Inferior parietal cortex (tissue), 1 donor: ENCODE measurements around the gene RALGAPA2.

Experiments used
- DNase-seq: peaks from one replicate; pipeline ENCODE4 v3.0.0-alpha.2; 2016; ENCODE audit errors: extremely low spot score

RALGAPA2 gene

DNA sequence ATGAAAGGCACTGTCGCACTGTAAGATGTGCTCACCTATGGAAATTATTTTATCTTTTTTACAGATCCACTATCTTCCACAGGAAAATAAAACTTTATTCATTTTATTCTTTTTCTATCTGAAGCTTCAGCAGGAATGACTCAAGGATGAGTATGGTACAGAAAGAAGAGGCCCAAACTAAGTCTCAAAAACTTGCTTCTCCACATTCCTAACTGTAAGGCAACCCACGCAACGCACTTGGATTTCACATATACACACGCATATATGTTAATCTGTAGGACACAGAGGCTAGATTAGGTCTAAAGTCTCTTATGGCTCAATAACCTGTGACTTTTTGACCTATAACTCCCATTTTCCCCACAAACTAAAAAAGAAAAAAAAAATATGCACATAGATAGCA is 81.9 kb downstream of the RALGAPA2 start:
- DNase-seq, result no peak

- DNase-seq, result no peak
Measured at GRCh38 chr20:20629556-20630188, 82.8 kb downstream of the RALGAPA2 start.

- no peak for DNase-seq
Measured at GRCh38 chr20:20628314-20628713, 84.1 kb downstream of the RALGAPA2 start.

DNA sequence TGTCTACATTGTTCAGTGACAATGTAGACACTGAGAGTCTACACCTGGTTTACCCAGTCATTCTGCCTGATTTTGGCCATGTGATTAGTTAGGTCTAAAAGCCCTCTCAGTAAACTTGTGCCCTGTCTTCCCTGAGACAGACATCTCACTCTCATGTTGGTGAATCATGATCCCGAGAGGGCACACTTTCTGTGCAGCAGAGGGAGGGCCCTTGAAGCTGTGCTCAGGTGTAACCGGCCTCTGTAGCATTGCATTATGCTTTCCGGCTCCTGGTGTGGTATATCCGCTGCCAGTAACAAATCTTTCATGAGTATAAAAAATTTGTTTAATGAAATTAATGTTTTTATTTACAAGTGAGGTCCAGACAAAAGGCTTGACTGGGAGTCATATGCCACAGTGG is 85.0 kb downstream of the RALGAPA2 start:
- DNase-seq, result no peak

- no peak for DNase-seq
Measured at GRCh38 chr20:20624914-20625313, 87.5 kb downstream of the RALGAPA2 start.

DNA sequence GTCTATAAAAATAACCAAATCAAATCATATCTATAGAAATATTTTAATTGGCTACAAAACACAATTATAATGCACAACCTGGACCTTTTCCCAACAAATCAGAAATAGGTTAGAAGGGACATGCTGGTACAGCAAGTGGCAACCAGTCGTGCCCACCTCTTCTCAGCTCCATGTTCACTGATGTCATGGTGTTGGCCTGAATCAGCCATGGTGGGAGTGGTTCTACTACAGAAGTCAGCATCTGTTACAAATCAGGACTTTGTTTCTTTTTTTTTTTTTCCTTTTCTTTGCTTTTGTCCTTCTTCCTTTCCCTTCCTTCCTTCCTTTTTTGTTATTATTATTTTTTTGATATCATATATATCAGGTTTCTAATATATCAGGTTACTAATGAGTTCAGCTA is 91.2 kb downstream of the RALGAPA2 start:
- no peak for DNase-seq

DNA sequence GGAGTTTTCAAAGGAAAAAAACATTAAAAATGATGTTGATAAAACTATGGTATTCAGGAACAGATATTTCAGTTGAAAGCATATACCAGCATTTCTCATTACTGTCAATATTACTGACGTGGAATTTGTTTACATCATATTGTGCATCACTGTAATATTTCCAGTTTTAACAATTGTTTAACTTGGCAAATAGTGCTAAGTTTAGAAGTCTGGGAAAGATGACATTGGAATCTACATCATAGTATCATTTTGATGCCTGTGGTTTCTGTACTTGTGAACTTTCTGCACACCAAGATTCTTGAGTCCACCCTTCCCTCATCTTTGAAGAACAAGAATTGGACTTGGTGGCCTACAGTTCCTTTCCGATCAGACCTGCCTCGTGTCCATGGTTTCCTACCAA is 98.1 kb downstream of the RALGAPA2 start:
- no peak for DNase-seq

DNA sequence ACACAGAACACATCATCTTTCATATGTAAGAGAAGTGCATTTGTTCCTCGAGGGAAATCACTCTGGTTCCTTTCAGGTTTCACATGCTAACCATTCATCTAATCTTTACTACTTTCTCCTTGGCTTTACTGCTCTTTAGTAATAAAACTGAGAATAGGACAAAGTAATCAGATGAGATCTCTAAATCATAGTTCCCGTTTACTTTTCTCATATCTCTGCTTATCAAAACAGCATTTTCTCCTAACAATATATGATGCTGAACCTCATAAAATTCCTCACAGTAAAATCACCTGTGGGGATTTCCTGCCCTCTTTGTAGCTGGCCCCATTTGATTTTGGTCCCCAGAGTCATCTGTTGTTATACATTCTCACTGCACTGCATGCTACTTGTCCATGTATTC is 100.2 kb downstream of the RALGAPA2 start:
- no peak for DNase-seq

GRCh38 chr20:20611167-20611566 is 101.3 kb downstream of the RALGAPA2 start:
- DNase-seq, result no peak

- no peak for DNase-seq
Measured at GRCh38 chr20:20609522-20609921, 102.9 kb downstream of the RALGAPA2 start.

DNA sequence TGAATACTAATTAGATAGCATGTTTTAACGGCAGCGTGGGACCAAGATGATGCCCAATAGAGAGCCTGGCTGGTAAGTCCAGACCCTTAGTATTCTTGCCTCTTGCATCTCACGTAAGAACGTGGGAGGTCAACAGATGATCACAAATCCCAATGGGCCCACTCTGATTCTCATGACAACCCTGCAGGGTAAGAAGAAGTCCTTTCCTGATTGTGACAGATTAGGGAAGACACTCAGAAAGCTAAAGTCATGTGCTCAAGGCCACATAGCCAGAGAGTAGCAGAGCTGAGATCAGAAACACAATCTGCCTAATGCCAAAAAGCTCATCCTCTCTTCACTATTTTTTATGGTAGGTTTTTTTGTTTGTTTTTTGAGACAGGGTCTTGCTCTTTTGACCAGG is 103.8 kb downstream of the RALGAPA2 start:
- DNase-seq, result no peak

- DNase-seq, result no peak
Measured at GRCh38 chr20:20608041-20608440, 104.4 kb downstream of the RALGAPA2 start.

- DNase-seq, result no peak
Measured at GRCh38 chr20:20606881-20607280, 105.6 kb downstream of the RALGAPA2 start.

GRCh38 chr20:20606050-20606449 is 106.4 kb downstream of the RALGAPA2 start:
- DNase-seq, result no peak

DNA sequence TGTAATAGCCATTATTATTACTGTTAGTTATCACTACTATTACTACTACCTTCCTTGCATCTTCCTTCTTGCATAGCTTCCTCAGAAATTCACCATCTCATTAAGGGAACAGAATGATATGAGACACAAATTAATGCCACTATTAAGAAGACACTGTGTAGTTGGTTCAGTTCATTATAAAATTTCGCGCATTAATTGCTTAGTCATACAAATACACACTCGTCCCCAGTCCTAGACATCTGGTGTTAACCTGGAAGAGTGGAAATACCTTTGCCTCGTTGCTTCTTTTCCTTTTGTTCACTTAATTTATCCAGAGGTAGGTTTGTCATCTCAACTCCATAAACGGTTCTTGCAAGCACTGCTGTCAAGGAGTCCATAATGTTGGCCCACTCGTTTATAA is 107.5 kb downstream of the RALGAPA2 start:
- no peak for DNase-seq

GRCh38 chr20:20604357-20604756 is 108.1 kb downstream of the RALGAPA2 start:
- no peak for DNase-seq

- DNase-seq, result no peak
Measured at GRCh38 chr20:20603339-20603990, 109.0 kb downstream of the RALGAPA2 start.

GRCh38 chr20:20597966-20598365 is 114.5 kb downstream of the RALGAPA2 start:
- DNase-seq, result no peak

DNA sequence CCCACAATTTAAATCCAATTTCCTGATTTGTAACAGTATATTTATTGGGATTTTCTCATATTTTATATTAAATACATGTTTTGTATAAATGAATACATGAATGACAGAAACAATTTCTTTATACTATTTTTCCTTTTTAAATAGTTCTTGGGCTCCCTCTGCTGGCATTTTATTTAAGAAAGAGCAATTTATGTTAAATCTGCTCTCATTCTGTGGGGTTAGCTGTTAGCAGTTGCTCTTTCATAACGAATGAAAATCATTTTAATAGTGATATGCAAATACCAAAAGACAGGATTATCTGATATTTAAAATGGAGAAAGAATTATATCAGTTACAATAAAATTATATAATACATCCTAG is 118.3 kb downstream of the RALGAPA2 start:
- DNase-seq, result peak; percentile 81

DNA sequence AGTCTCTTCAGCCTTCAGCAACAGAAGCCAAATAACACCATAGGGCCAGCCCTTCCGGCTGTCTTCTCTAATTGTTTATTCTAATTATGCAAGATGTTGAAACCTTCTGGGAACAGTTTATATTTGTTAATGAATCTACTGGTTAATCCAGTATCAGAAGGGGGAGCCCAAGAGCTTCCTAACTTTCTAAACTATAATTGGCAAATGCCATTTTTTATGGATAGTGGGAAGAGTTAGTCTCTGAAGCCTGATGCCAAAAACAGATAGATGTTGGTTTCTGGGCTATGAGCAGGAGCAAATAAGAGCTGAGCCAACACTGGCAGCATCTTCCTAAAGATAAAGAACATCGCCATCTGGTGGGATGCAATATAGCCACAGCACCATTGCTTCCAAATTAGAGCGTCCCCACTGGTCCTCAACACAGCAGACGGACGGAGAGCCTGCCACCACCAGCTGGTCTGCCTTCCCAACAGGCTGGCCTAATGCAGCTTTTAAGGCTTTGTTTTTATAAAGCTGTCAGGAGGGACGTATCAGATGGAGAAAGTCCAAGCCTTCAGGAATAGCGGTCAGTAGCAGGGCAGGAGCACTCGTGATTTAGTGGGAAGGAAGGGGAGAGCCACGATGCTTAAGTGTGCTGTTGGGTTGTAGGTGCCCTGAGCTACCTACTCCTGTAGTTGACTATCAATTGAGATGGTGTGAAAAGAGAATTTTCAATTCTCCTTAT is 118.8 kb downstream of the RALGAPA2 start:
- peak; percentile 74 for DNase-seq

GRCh38 chr20:20585146-20585545 is 127.3 kb downstream of the RALGAPA2 start:
- DNase-seq, result no peak

- DNase-seq, result no peak
Measured at GRCh38 chr20:20582734-20583133, 129.7 kb downstream of the RALGAPA2 start.

- no peak for DNase-seq
Measured at GRCh38 chr20:20580139-20580538, 132.3 kb downstream of the RALGAPA2 start.
